GM12891 (cell line): ENCODE measurements around the gene GALNT13.

Experiments
- DNase-seq: peaks from one replicate; pipeline ENCODE4 v3.0.0; 2011; ENCODE audit warnings: low spot score; ENCODE audit not compliant: insufficient read length
- FAIRE-seq: peaks from 2 replicates; lab custom pipeline; 2011; peaks lifted over from hg19 to GRCh38; lab: Jason Lieb, UNC
- PAX5 ChIP-seq: IDR thresholded peaks from 2 replicates; pipeline ENCODE4 v1.6.1; 2011; ENCODE audit warnings: low read length, moderate library complexity, mild to moderate bottlenecking; ENCODE audit not compliant: insufficient read depth, severe bottlenecking
- POLR2A ChIP-seq: IDR thresholded peaks from 2 replicates; pipeline ENCODE4 v1.6.1; 2011; ENCODE audit warnings: low read depth, low read length, control low read depth
- POLR2AphosphoS5 ChIP-seq: IDR thresholded peaks from 2 replicates; pipeline ENCODE4 v1.6.1; 2011; ENCODE audit warnings: low read depth, low read length, control low read depth
- POU2F2 ChIP-seq: IDR thresholded peaks from 2 replicates; pipeline ENCODE4 v1.6.1; 2011; ENCODE audit warnings: low read depth, mild to moderate bottlenecking, control low read depth, low read length, moderate library complexity
- SPI1 ChIP-seq: IDR thresholded peaks from 2 replicates; pipeline ENCODE4 v1.6.1; 2011; ENCODE audit warnings: low read depth, low read length, control low read depth
- TAF1 ChIP-seq: IDR thresholded peaks from 2 replicates; pipeline ENCODE4 v1.6.1; 2011; ENCODE audit warnings: low read depth, low read length, control low read depth

Gene GALNT13

GRCh38 chr2:154402213-154402612, 530.5 kb downstream of the GALNT13 start:
- DNase-seq = no peak
- FAIRE-seq = no peak
- TF ChIP-seq SPI1 (no peak), PAX5 (no peak), POLR2AphosphoS5 (no peak), POLR2A (no peak), TAF1 (no peak), POU2F2 (no peak)

GRCh38 chr2:154403242-154403790, 531.6 kb downstream of the GALNT13 start:
- DNase-seq (no peak), FAIRE-seq (no peak)
- no peak for TF ChIP-seq POU2F2
- TF ChIP-seq SPI1 = no peak
- no peak for TF ChIP-seq POLR2AphosphoS5
- TF ChIP-seq POLR2A = no peak
- no peak for TF ChIP-seq TAF1
- TF ChIP-seq PAX5 = no peak

- FAIRE-seq = no peak
These were observed 537.1 kb downstream of the GALNT13 start for GRCh38 chr2:154408786-154409185.

GRCh38 chr2:154422251-154422650, 550.5 kb downstream of the GALNT13 start:
- DNase-seq (no peak), FAIRE-seq (no peak)
- TF ChIP-seq SPI1 (no peak), POLR2AphosphoS5 (no peak)

More at GRCh38 chr2:154408786-154409185, 537.1 kb downstream of the GALNT13 start:
- DNase-seq = no peak
- TF ChIP-seq PAX5 (no peak), TAF1 (no peak), POLR2AphosphoS5 (no peak), POU2F2 (no peak), POLR2A (no peak), SPI1 (no peak)

- FAIRE-seq = no peak
- TF ChIP-seq POU2F2 (no peak), PAX5 (no peak)
- DNase-seq = no peak
These were observed 554.3 kb downstream of the GALNT13 start for GRCh38 chr2:154425994-154426393.

DNA sequence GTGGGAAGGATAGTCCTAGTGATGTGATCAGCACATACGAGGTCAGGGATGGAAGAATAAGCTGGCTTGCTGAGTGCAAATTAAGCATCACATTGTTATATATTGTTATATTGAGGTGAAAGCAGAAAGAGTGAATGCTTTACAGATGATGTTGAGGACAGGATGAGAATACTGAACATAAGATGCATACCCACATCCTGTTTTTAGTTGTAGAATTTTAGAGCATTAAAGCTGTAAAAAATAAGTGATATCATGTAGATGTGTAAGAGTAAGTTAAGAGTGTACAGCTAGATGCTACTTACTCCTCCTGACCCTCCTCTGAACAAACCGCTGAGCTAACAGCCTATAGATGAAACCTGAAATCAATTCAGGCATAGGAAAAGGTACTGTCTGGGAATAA, 555.7 kb downstream of the GALNT13 start:
- TF ChIP-seq SPI1 = no peak
- TF ChIP-seq POLR2AphosphoS5 = no peak
- TF ChIP-seq PAX5 = no peak
- no peak for TF ChIP-seq POLR2A
- TF ChIP-seq TAF1 = no peak
- TF ChIP-seq POU2F2 = no peak
- no peak for DNase-seq
- no peak for FAIRE-seq

- TF ChIP-seq POLR2AphosphoS5 = no peak
- no peak for TF ChIP-seq PAX5
- no peak for TF ChIP-seq SPI1
- TF ChIP-seq POU2F2 = no peak
- no peak for TF ChIP-seq TAF1
- TF ChIP-seq POLR2A = no peak
- FAIRE-seq = no peak
- no peak for DNase-seq
These were observed 556.3 kb downstream of the GALNT13 start for GRCh38 chr2:154428022-154428421.

GRCh38 chr2:154433010-154433409, 561.3 kb downstream of the GALNT13 start:
- no peak for FAIRE-seq
- TF ChIP-seq POLR2A (no peak), PAX5 (no peak), POU2F2 (no peak), SPI1 (no peak)
- DNase-seq = no peak

DNA sequence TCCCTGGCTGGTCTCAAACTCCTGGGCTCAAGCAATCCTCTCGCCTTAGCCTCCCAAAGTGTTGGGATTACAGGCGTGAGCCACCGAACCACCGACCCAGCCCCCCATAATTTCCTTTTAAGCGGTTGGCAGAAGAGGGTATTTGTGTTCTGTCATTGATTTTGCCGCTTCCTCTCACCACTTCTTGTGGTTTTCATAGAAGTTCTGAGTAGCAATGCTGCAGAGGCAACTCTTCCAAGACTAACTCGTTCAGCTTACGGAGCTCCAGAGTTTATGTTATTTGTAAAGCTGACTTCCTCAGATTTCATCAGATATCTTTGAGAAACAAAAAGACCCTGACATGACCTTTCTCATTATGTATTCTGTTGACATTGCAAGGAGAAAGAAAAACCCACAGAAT, 565.4 kb downstream of the GALNT13 start:
- no peak for DNase-seq
- no peak for TF ChIP-seq TAF1
- no peak for FAIRE-seq

- TF ChIP-seq TAF1 = no peak
- no peak for TF ChIP-seq POU2F2
- TF ChIP-seq PAX5 = no peak
- no peak for TF ChIP-seq POLR2AphosphoS5
- no peak for TF ChIP-seq POLR2A
- TF ChIP-seq SPI1 = no peak
- FAIRE-seq (no peak), DNase-seq (no peak)
These were observed 567.4 kb downstream of the GALNT13 start for GRCh38 chr2:154439156-154439555.

- no peak for FAIRE-seq
- no peak for TF ChIP-seq POLR2A
- TF ChIP-seq POU2F2 = no peak
- TF ChIP-seq TAF1 = no peak
- TF ChIP-seq PAX5 = no peak
- no peak for TF ChIP-seq POLR2AphosphoS5
- no peak for TF ChIP-seq SPI1
- DNase-seq = no peak
These were observed 572.2 kb downstream of the GALNT13 start for GRCh38 chr2:154443919-154444318.
